HG03342 (cell line): Measurements from ENCODE around the gene CD48.
A peak's percentile ranks its signal among the peaks of the same experiment; 100 is the strongest.

Experiments
- ATAC-seq: cut with Tn5 transposase; IDR thresholded peaks from one replicate; pipeline ENCODE4 v1.9.1; 2021; ENCODE audit warnings: mild to moderate bottlenecking, moderate library complexity; ENCODE audit not compliant: unreplicated experiment

The CD48 gene

GRCh38 chr1:160711602-160712311 lies at the start of gene CD48:
TSS of gene CD48 (minus strand) at chr1:160711822. CDS start at chr1:160711763, 59 bp downstream.
- peak; percentile 28 for ATAC-seq

- no peak for ATAC-seq
Observed at GRCh38 chr1:160761046-160761445, 49.4 kb upstream of the CD48 start.

GRCh38 chr1:160759740-160760139 lies 48.1 kb upstream of the CD48 start:
- ATAC-seq = no peak

GRCh38 chr1:160758521-160758920 lies 46.9 kb upstream of the CD48 start:
- no peak for ATAC-seq

GRCh38 chr1:160756849-160757201 lies 45.2 kb upstream of the CD48 start:
- ATAC-seq = peak; percentile 8

GRCh38 chr1:160755911-160756848 lies 44.6 kb upstream of the CD48 start:
- peak; percentile 43 for ATAC-seq

- no peak for ATAC-seq
Observed at GRCh38 chr1:160755461-160755860, 43.8 kb upstream of the CD48 start.

- no peak for ATAC-seq
Observed at GRCh38 chr1:160753594-160753993, 42.0 kb upstream of the CD48 start.

- no peak for ATAC-seq
Observed at GRCh38 chr1:160752924-160753323, 41.3 kb upstream of the CD48 start.

GRCh38 chr1:160752406-160752805 lies 40.8 kb upstream of the CD48 start:
- ATAC-seq = no peak

- ATAC-seq = no peak
Observed at GRCh38 chr1:160750608-160751007, 39.0 kb upstream of the CD48 start.

- ATAC-seq = no peak
Observed at GRCh38 chr1:160748878-160749269, 37.3 kb upstream of the CD48 start.

GRCh38 chr1:160748181-160748877 lies 36.7 kb upstream of the CD48 start:
- ATAC-seq = no peak

- no peak for ATAC-seq
Observed at GRCh38 chr1:160747717-160748116, 36.1 kb upstream of the CD48 start.

- ATAC-seq = no peak
Observed at GRCh38 chr1:160746836-160747500, 35.3 kb upstream of the CD48 start.

GRCh38 chr1:160745551-160745950 lies 33.9 kb upstream of the CD48 start:
- ATAC-seq = no peak

- no peak for ATAC-seq
Observed at GRCh38 chr1:160744852-160745520, 33.4 kb upstream of the CD48 start.

- ATAC-seq = no peak
Observed at GRCh38 chr1:160744199-160744851, 32.7 kb upstream of the CD48 start.

- ATAC-seq = no peak
Observed at GRCh38 chr1:160743266-160743665, 31.6 kb upstream of the CD48 start.
